ENCODE data around the gene CEP112.

DNA sequence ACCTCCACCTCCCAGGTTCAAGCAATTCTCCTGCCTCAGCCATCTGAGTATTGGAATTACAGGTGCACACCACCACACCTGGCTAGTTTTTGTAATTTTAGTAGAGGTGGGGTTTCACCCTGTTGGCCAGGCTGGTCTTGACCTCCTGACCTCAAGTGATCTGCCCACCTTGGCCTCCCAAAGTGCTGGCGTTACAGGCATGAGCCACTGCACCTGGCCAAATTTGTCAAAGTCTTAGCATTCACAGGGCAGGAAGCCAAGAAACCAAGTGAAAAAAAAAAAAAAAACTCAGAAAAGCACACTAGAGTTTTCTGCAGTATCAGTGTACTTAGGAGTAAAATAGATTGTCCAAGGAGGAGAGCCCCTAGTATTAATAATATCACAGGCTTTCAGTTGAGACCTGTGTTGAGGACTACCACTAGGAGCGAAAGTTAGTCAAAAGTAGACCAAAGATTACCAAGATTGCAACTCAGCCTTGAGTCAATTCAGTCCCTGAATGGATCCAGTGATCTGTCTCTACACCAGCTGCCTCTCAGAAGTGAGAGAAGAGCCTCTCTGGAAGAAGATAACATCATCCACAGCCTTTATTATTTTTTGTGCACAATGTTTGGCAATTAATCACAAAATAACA, 159.7 kb downstream of the CEP112 start:
- no peak for TF ChIP-seq CTCF (IDR thresholded peaks at IDR 0.05)
- no peak for TF ChIP-seq TCF7L2 (IDR thresholded peaks at IDR 0.05; ENCODE audit: low read depth, low read length)
- no peak for TF ChIP-seq REST (IDR thresholded peaks at IDR 0.05; ENCODE audit: insufficient read depth in 1 of 2, low read depth in 2 of 2, low read length in 1 of 2)
